WTC11 (cell line): ENCODE results near the gene ANKRD13D.

Experiments used
- CBFB ChIP-seq: sonication (generic); formaldehyde crosslinking; IDR thresholded peaks from 2 replicates; pipeline ENCODE4 v1.8.1; 2022; ENCODE audit warnings: mild to moderate bottlenecking, low read depth, missing genetic modification reagents
- CREB1 ChIP-seq: sonication (generic); formaldehyde crosslinking; IDR thresholded peaks from 2 replicates; pipeline ENCODE4 v1.8.0; 2023; ENCODE audit warnings: mild to moderate bottlenecking, missing genetic modification reagents
- ELF4 ChIP-seq: sonication (generic); formaldehyde crosslinking; IDR thresholded peaks from 2 replicates; pipeline ENCODE4 v1.8.1; 2022; ENCODE audit warnings: low read depth, mild to moderate bottlenecking, moderate library complexity, missing genetic modification reagents
- JUN ChIP-seq: sonication (generic); formaldehyde crosslinking; IDR thresholded peaks from 2 replicates; pipeline ENCODE4 v1.8.0; 2023; ENCODE audit warnings: mild to moderate bottlenecking, missing genetic modification reagents
- RORB ChIP-seq: fragments of 250-450 bp; sonication (Bioruptor Pico); IDR thresholded peaks from 2 replicates; pipeline ENCODE4 v1.9.0; 2021; ENCODE audit warnings: mild to moderate bottlenecking
- SMAD3 ChIP-seq: sonication (generic); formaldehyde crosslinking; IDR thresholded peaks from 2 replicates; pipeline ENCODE4 v1.8.0; 2022; ENCODE audit warnings: missing genetic modification reagents, mild to moderate bottlenecking, borderline replicate concordance
- SMAD4 ChIP-seq: sonication (generic); formaldehyde crosslinking; IDR thresholded peaks from 2 replicates; pipeline ENCODE4 v1.8.0; 2022; ENCODE audit warnings: mild to moderate bottlenecking, missing genetic modification reagents
- TF ChIP-seq, protein P1 (sequence below): sonication (generic); formaldehyde crosslinking; IDR thresholded peaks from 2 replicates; pipeline ENCODE4 v1.8.1; 2023; ENCODE audit warnings: mild to moderate bottlenecking, missing genetic modification reagents, moderate library complexity
- TF ChIP-seq, protein P2 (sequence below): fragments of 200-600 bp; IDR thresholded peaks from 2 replicates; pipeline ENCODE4 v1.8.0; 2022; ENCODE audit warnings: antibody characterized with exemption
- TF ChIP-seq, protein P3 (sequence below): sonication (generic); formaldehyde crosslinking; IDR thresholded peaks from 2 replicates; pipeline ENCODE4 v1.8.1; 2022; ENCODE audit warnings: low read depth, missing genetic modification reagents, borderline replicate concordance

DNA sequence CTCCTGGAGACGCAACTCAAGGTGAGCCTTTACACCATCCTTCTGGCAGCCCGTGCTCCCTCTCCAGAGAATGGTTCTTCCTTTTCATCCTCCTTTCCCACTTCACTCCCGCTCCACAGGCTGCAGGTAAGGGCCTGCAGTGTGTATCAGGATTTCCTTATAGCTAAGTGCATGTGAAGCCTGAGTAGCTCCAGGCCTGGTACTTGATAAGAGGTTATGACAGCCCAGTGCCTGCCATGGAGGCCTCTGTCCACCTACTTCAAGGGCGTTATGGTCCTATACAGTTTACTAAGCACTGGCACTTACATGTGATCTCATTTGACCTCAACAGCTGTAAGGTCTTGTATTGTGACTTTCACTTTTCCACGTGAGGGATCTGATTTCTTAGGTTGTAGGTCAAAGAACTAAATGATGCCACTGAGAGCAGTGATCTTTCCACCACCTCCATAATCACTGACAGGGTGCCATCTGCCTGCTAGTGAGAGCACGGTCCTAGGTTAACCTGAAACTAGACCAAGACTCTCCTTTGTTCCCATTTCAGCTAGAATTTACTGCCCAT is 32.3 kb downstream of the ANKRD13D start:
- TF ChIP-seq CREB1 (CRISPR knock-in tag) (no peak), SMAD4 (CRISPR knock-in tag) (no peak), RORB (CRISPR knock-in tag) (no peak), CBFB (no peak), JUN (CRISPR knock-in tag) (no peak), SMAD3 (CRISPR knock-in tag) (no peak), ELF4 (no peak)
- TF ChIP-seq, protein P1, sequence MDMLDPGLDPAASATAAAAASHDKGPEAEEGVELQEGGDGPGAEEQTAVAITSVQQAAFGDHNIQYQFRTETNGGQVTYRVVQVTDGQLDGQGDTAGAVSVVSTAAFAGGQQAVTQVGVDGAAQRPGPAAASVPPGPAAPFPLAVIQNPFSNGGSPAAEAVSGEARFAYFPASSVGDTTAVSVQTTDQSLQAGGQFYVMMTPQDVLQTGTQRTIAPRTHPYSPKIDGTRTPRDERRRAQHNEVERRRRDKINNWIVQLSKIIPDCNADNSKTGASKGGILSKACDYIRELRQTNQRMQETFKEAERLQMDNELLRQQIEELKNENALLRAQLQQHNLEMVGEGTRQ (CRISPR knock-in tag), result no peak
- TF ChIP-seq, protein P2, sequence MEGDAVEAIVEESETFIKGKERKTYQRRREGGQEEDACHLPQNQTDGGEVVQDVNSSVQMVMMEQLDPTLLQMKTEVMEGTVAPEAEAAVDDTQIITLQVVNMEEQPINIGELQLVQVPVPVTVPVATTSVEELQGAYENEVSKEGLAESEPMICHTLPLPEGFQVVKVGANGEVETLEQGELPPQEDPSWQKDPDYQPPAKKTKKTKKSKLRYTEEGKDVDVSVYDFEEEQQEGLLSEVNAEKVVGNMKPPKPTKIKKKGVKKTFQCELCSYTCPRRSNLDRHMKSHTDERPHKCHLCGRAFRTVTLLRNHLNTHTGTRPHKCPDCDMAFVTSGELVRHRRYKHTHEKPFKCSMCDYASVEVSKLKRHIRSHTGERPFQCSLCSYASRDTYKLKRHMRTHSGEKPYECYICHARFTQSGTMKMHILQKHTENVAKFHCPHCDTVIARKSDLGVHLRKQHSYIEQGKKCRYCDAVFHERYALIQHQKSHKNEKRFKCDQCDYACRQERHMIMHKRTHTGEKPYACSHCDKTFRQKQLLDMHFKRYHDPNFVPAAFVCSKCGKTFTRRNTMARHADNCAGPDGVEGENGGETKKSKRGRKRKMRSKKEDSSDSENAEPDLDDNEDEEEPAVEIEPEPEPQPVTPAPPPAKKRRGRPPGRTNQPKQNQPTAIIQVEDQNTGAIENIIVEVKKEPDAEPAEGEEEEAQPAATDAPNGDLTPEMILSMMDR, result no peak
- TF ChIP-seq, protein P3, sequence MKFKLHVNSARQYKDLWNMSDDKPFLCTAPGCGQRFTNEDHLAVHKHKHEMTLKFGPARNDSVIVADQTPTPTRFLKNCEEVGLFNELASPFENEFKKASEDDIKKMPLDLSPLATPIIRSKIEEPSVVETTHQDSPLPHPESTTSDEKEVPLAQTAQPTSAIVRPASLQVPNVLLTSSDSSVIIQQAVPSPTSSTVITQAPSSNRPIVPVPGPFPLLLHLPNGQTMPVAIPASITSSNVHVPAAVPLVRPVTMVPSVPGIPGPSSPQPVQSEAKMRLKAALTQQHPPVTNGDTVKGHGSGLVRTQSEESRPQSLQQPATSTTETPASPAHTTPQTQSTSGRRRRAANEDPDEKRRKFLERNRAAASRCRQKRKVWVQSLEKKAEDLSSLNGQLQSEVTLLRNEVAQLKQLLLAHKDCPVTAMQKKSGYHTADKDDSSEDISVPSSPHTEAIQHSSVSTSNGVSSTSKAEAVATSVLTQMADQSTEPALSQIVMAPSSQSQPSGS, result no peak
